ENCODE results near the gene CXADR. TPM values are rescaled to one million over a fixed set of nuclear protein-coding genes. Genes with fewer than 3 reads are reported as not detected.
"Not testable (repeated sequence)": the region's sequence is repeated elsewhere in the genome, so short reads cannot be mapped to it uniquely, and the experiment has no call there.

The CXADR gene
- total and polyA plus RNA-seq, 3 experiments from 2014 or later = 0.42 to 1.1 (median 0.81) TPM

DNA sequence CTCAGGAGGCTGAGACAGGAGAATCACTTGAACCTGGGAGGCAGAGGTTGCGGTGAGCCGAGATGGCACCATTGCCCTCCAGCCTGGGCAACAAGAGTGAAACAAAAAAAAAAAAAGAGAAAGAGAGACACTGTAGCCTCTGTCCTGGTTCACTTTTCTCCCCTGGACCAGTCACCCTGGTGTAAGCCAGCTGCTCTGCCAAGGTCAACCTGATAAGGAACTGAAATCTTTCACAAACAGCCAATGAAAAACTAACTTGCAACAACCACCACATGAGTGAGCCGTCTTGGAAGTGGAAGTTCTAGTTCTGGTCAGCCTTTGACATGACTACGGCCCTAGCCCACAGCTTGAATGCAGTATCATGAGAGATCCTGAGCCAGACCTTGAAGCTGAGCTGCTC is 36.8 kb upstream of the CXADR start:
- DNase-seq = no peak
- no peaks in the 10 kb centered on the region for H3K4me1 ChIP-seq (ENCODE audit: insufficient read depth, low read length)
- H3K4me3 ChIP-seq (ENCODE audit: low read length) = no peak overlapping the region
- Mint-ChIP-seq H3K4me3 (no peak overlapping the region), H3K27ac (no peak overlapping the region), H3K27me3 (peaks cover 0 to 2% of the 10 kb centered on the region in 2 donors), H3K9me3 (peaks cover 0 to 3% (median 0%) of the 10 kb centered on the region in 5 donors), H3K4me1 (no peaks in the 10 kb centered on the region), H3K36me3 (peaks cover 0 to 3% (median 0%) of the 10 kb centered on the region in 3 donors)
- CTCF ChIA-PET = no interaction called here
- POLR2A ChIA-PET = no interaction called here
- H3K27ac ChIP-seq (ENCODE audit: low read depth, low read length) = no peak overlapping the region
- no peaks in the 10 kb centered on the region for H3K27me3 ChIP-seq (ENCODE audit: insufficient read depth, low read length, poor library complexity, severe bottlenecking)
- H3K9me3 ChIP-seq (ENCODE audit: low read length) = no peaks in the 10 kb centered on the region
- H3K36me3 ChIP-seq (ENCODE audit: insufficient read depth, low read length) = no peaks in the 10 kb centered on the region

DNA sequence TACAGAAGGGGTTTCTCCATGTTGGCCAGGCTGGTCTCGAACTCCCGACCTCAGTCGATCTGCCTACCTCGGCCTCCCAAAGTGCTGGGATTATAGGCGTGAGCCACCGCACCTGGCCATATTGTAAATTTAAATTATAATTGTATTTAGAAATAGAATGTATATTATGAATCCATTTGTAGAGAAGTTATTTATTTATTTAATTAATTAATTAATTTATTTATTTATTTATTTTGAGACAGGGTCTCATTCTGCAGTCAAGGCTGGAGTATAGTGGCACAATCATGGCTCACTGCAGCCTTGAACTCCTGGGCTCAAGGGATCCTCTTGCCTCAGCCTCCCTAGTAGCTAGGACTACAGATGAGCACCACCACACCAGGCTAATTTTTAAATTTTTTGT is 34.7 kb upstream of the CXADR start:
- DNase-seq; H3K27ac Mint-ChIP-seq; H3K27me3 ChIP-seq (ENCODE audit: insufficient read depth, low read length, poor library complexity, severe bottlenecking); H3K9me3 Mint-ChIP-seq; H3K4me3 ChIP-seq (ENCODE audit: low read length); H3K36me3 ChIP-seq (ENCODE audit: insufficient read depth, low read length); H3K36me3 Mint-ChIP-seq; H3K27me3 Mint-ChIP-seq; H3K27ac ChIP-seq (ENCODE audit: low read depth, low read length); H3K4me1 ChIP-seq (ENCODE audit: insufficient read depth, low read length); H3K4me3 Mint-ChIP-seq; POLR2A ChIA-PET; H3K4me1 Mint-ChIP-seq; CTCF ChIA-PET; H3K9me3 ChIP-seq (ENCODE audit: low read length): not testable (repeated sequence)

DNA sequence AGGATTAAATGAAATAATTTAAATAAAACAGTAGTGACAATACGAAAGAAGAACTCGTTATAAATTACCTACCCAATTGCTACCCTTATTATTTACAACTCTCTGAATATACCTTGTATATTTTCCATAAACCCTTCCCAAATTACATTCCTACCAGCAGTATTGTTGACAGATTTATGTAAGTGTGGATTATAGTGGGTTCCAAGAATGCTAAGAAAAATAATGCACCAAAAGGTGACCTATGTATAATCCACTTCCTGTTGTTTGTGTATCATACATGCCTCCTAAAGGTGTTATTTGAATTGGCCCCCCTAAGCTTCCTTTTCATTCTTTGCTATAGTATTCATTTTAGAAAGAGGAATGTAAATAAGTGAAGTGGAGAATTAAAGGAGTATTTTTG is 33.2 kb upstream of the CXADR start:
- H3K27me3 Mint-ChIP-seq = no peaks in the 10 kb centered on the region
- no peak overlapping the region for H3K4me3 ChIP-seq (ENCODE audit: low read length)
- no peaks in the 10 kb centered on the region for H3K27me3 ChIP-seq (ENCODE audit: insufficient read depth, low read length, poor library complexity, severe bottlenecking)
- no peaks in the 10 kb centered on the region for H3K9me3 Mint-ChIP-seq
- no peaks in the 10 kb centered on the region for H3K36me3 Mint-ChIP-seq
- no peaks in the 10 kb centered on the region for H3K9me3 ChIP-seq (ENCODE audit: low read length)
- H3K4me1 Mint-ChIP-seq = no peaks in the 10 kb centered on the region
- H3K27ac ChIP-seq (ENCODE audit: low read depth, low read length) = no peak overlapping the region
- no peak overlapping the region for H3K27ac Mint-ChIP-seq
- no peak for DNase-seq
- H3K36me3 ChIP-seq (ENCODE audit: insufficient read depth, low read length) = no peaks in the 10 kb centered on the region
- H3K4me3 Mint-ChIP-seq = no peak overlapping the region
- POLR2A ChIA-PET = no interaction called here
- CTCF ChIA-PET = no interaction called here
- H3K4me1 ChIP-seq (ENCODE audit: insufficient read depth, low read length) = no peaks in the 10 kb centered on the region

DNA sequence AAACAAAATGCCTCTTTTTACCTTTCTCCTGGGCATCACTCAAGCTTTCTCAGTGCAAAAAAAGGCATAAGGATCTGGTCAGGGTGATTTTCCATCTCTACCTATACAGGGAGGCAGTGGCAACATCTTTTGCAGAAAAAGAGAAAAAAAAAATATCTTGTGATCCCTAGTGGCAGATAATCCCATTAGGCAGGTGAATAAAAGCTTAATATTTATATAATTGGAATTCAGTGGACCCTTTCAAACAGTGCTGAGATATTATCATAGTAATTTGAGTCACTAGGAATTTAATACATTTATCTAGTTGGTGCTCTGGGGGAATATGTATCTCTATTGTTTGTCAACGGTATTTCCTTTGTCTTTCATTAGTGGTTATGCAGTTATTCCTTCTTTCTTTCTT is 29.9 kb upstream of the CXADR start:
- Mint-ChIP-seq H3K27ac (no peak overlapping the region), H3K9me3 (no peaks in the 10 kb centered on the region), H3K4me1 (no peaks in the 10 kb centered on the region), H3K36me3 (no peaks in the 10 kb centered on the region), H3K4me3 (no peak overlapping the region), H3K27me3 (no peaks in the 10 kb centered on the region)
- POLR2A ChIA-PET = no interaction called here
- no peak overlapping the region for H3K4me3 ChIP-seq (ENCODE audit: low read length)
- H3K27me3 ChIP-seq (ENCODE audit: insufficient read depth, low read length, poor library complexity, severe bottlenecking) = no peaks in the 10 kb centered on the region
- H3K9me3 ChIP-seq (ENCODE audit: low read length) = no peaks in the 10 kb centered on the region
- no peaks in the 10 kb centered on the region for H3K36me3 ChIP-seq (ENCODE audit: insufficient read depth, low read length)
- H3K27ac ChIP-seq (ENCODE audit: low read depth, low read length) = no peak overlapping the region
- CTCF ChIA-PET = no interaction called here
- no peaks in the 10 kb centered on the region for H3K4me1 ChIP-seq (ENCODE audit: insufficient read depth, low read length)
- DNase-seq = no peak

GRCh38 chr21:17488620-17489019 is 24.2 kb upstream of the CXADR start:
- Mint-ChIP-seq H3K9me3 (peaks cover 0 to 5% (median 0%) of the 10 kb centered on the region in 5 donors), H3K27ac (no peak overlapping the region), H3K27me3 (peaks cover 0 to 3% of the 10 kb centered on the region in 2 donors), H3K4me3 (no peak overlapping the region), H3K36me3 (peaks cover 0 to 3% (median 0%) of the 10 kb centered on the region in 3 donors), H3K4me1 (no peaks in the 10 kb centered on the region)
- no peak overlapping the region for H3K27ac ChIP-seq (ENCODE audit: low read depth, low read length)
- H3K27me3 ChIP-seq (ENCODE audit: insufficient read depth, low read length, poor library complexity, severe bottlenecking) = no peaks in the 10 kb centered on the region
- no peaks in the 10 kb centered on the region for H3K4me1 ChIP-seq (ENCODE audit: insufficient read depth, low read length)
- DNase-seq = no peak
- POLR2A ChIA-PET = no interaction called here
- no peak overlapping the region for H3K4me3 ChIP-seq (ENCODE audit: low read length)
- no peaks in the 10 kb centered on the region for H3K9me3 ChIP-seq (ENCODE audit: low read length)
- no peaks in the 10 kb centered on the region for H3K36me3 ChIP-seq (ENCODE audit: insufficient read depth, low read length)
- CTCF ChIA-PET = no interaction called here

- H3K4me3 ChIP-seq (ENCODE audit: low read length); POLR2A ChIA-PET; DNase-seq; H3K9me3 Mint-ChIP-seq; H3K27ac ChIP-seq (ENCODE audit: low read depth, low read length); H3K4me1 Mint-ChIP-seq; H3K4me3 Mint-ChIP-seq; H3K36me3 Mint-ChIP-seq; H3K9me3 ChIP-seq (ENCODE audit: low read length); CTCF ChIA-PET; H3K4me1 ChIP-seq (ENCODE audit: insufficient read depth, low read length); H3K36me3 ChIP-seq (ENCODE audit: insufficient read depth, low read length); H3K27ac Mint-ChIP-seq; H3K27me3 ChIP-seq (ENCODE audit: insufficient read depth, low read length, poor library complexity, severe bottlenecking): not testable (repeated sequence)
- peaks cover 0 to 12% of the 10 kb centered on the region in 2 donors for H3K27me3 Mint-ChIP-seq
Measured at GRCh38 chr21:17489565-17489964, 23.3 kb upstream of the CXADR start.

GRCh38 chr21:17491716-17492414 is 21.0 kb upstream of the CXADR start:
- ChIA-PET CTCF (interaction anchor here (1.0 kb wide), 1 partner anchor 20 kb away, joined by 3 read pairs; no protein-coding TSS in a partner anchor), POLR2A (no interaction called here)
- Mint-ChIP-seq H3K4me1 (no peaks in the 10 kb centered on the region), H3K27ac (no peak overlapping the region), H3K9me3 (peaks cover 0 to 5% (median 0%) of the 10 kb centered on the region in 5 donors), H3K27me3 (peaks cover 5 to 29% of the 10 kb centered on the region in 2 donors), H3K4me3 (no peak overlapping the region), H3K36me3 (peaks cover 0 to 3% (median 0%) of the 10 kb centered on the region in 3 donors)
- no peak for DNase-seq
- H3K27me3 ChIP-seq (ENCODE audit: insufficient read depth, low read length, poor library complexity, severe bottlenecking) = no peaks in the 10 kb centered on the region
- H3K36me3 ChIP-seq (ENCODE audit: insufficient read depth, low read length) = no peaks in the 10 kb centered on the region
- H3K4me3 ChIP-seq (ENCODE audit: low read length) = no peak overlapping the region
- H3K4me1 ChIP-seq (ENCODE audit: insufficient read depth, low read length) = no peaks in the 10 kb centered on the region
- no peaks in the 10 kb centered on the region for H3K9me3 ChIP-seq (ENCODE audit: low read length)
- H3K27ac ChIP-seq (ENCODE audit: low read depth, low read length) = no peak overlapping the region

GRCh38 chr21:17492415-17493168 is 20.3 kb upstream of the CXADR start:
- Histone ChIP-seq H3K27ac (ENCODE audit: low read depth, low read length) (no peak overlapping the region), H3K4me3 (ENCODE audit: low read length) (no peak overlapping the region), H3K36me3 (ENCODE audit: insufficient read depth, low read length) (no peaks in the 10 kb centered on the region), H3K4me1 (ENCODE audit: insufficient read depth, low read length) (no peaks in the 10 kb centered on the region), H3K9me3 (ENCODE audit: low read length) (no peaks in the 10 kb centered on the region), H3K27me3 (ENCODE audit: insufficient read depth, low read length, poor library complexity, severe bottlenecking) (no peaks in the 10 kb centered on the region)
- CTCF ChIA-PET = interaction anchor here (1.0 kb wide), 1 partner anchor 19 kb away, joined by 3 read pairs; no protein-coding TSS in a partner anchor
- Mint-ChIP-seq H3K27me3 (peaks cover 5 to 35% of the 10 kb centered on the region in 2 donors), H3K36me3 (peaks cover 0 to 3% (median 0%) of the 10 kb centered on the region in 3 donors), H3K9me3 (peaks cover 0 to 5% (median 0%) of the 10 kb centered on the region in 5 donors), H3K4me1 (no peaks in the 10 kb centered on the region), H3K4me3 (no peak overlapping the region), H3K27ac (no peak overlapping the region)
- no peak for DNase-seq
- POLR2A ChIA-PET = no interaction called here

Data from CD8-positive, alpha-beta memory T cell (primary cell).